ENCODE measurements around the gene COL4A5. TPM values are rescaled to one million over a fixed set of nuclear protein-coding genes. Genes with fewer than 3 reads are reported as not detected.
"Not testable (repeated sequence)": the region's sequence is repeated elsewhere in the genome, so short reads cannot be mapped to it uniquely, and the experiment has no call there.

COL4A5 gene
- polyA plus RNA-seq, 4 donors = 1.8 to 16.6 TPM; not detected in 2

DNA sequence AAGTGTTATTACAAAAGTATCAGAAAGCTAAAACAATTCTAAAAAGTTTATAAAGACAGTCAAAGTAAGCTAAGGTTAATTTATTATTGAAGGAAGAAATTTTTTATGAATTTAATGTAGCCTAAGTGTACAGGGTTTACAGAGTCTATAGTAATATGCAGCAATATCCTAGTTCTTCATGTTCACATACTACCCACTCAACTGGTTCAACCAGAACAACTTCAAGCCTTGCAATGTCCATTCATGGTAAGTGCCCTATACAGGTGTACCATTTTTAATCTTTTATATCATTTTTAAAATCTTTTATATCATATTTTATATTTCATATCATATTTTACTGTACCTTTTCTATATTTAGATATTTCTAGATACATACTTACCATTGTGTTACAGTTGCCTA lies 34.3 kb downstream of the COL4A5 start:
- Histone ChIP-seq H3K36me3 (ENCODE audit: control insufficient read depth in 3 of 3, insufficient read depth in 2 of 3, low read depth in 1 of 3, low read length in 3 of 3) (no peaks in the 10 kb centered on the region), H3K4me1 (ENCODE audit: control insufficient read depth in 3 of 3, insufficient read depth in 2 of 3, low read depth in 1 of 3, low read length in 2 of 3) (no peaks in the 10 kb centered on the region), H3K4me3 (ENCODE audit: low read depth in 1 of 3, low read length in 3 of 3) (no peak overlapping the region), H3K9me3 (ENCODE audit: control insufficient read depth in 2 of 2, insufficient read depth in 1 of 2, low read depth in 1 of 2, low read length in 1 of 2) (no peaks in the 10 kb centered on the region), H3K27me3 (ENCODE audit: control insufficient read depth in 3 of 3, insufficient read depth in 3 of 3, low read length in 3 of 3) (no peaks in the 10 kb centered on the region), H3K27ac (ENCODE audit: low read depth in 1 of 3, low read length in 2 of 3) (no peak overlapping the region)
- FAIRE-seq (peak; percentile 15), DNase-seq (no peak)

DNA sequence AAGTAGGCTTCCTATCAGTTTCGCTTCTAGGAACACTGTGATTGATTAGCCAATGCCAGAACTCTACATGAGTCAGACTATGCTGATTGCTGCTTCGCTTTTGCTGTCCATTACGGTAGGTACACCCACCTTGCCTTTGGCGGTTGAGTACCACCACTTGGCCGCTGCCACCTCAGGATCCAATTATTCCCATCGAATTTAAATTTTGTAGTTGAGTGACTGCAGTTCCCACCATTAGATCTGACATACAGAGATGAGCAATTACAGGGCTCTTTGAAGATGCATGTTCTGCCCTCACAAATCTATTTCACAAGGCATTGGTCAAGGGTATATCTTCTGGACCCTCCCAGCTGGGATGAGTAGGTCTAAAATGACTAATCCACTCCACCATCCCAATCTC lies 41.9 kb downstream of the COL4A5 start:
- DNase-seq, FAIRE-seq: not testable (repeated sequence)
- WGBS, 3 donors = 73 to 95% (median 88%) methylated on average over 6 of the region's 6 CpGs

DNA sequence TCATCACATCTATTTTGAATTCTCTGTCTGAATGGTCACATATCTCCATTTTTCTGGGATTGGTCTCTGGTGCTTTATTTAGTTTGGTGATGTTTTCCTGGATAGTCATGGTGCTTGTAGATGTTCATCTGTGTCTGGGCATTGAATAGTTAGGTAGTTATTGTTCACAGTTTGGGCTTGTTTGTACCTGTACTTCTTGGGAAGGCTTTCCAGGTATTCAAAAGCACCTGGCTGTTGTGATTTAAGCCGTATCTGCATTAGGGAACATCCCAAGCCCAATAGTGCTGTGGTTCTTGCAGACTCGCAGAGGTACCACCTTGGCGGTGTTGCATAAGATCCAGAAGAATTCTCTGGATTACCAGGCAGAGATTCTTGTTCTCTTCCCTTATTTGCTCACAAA lies 44.6 kb downstream of the COL4A5 start:
- no peaks in the 10 kb centered on the region for H3K9me3 ChIP-seq (ENCODE audit: control insufficient read depth in 2 of 2, insufficient read depth in 1 of 2, low read depth in 1 of 2, low read length in 1 of 2)
- no peak for DNase-seq
- WGBS, 3 donors = 68 to 94% (median 78%) methylated on average over 3 of the region's 3 CpGs
- no peak for FAIRE-seq
- no peak overlapping the region for H3K27ac ChIP-seq (ENCODE audit: low read depth in 1 of 3, low read length in 2 of 3)
- H3K4me1 ChIP-seq (ENCODE audit: control insufficient read depth in 3 of 3, insufficient read depth in 2 of 3, low read depth in 1 of 3, low read length in 2 of 3) = no peaks in the 10 kb centered on the region
- no peaks in the 10 kb centered on the region for H3K36me3 ChIP-seq (ENCODE audit: control insufficient read depth in 3 of 3, insufficient read depth in 2 of 3, low read depth in 1 of 3, low read length in 3 of 3)
- no peak overlapping the region for H3K4me3 ChIP-seq (ENCODE audit: low read depth in 1 of 3, low read length in 3 of 3)
- no peaks in the 10 kb centered on the region for H3K27me3 ChIP-seq (ENCODE audit: control insufficient read depth in 3 of 3, insufficient read depth in 3 of 3, low read length in 3 of 3)

More for the DNA sequence above, 41.9 kb downstream of the COL4A5 start:
- not testable (repeated sequence) for H3K9me3 ChIP-seq (ENCODE audit: control insufficient read depth in 2 of 2, insufficient read depth in 1 of 2, low read depth in 1 of 2, low read length in 1 of 2); H3K27me3 ChIP-seq (ENCODE audit: control insufficient read depth in 3 of 3, insufficient read depth in 3 of 3, low read length in 3 of 3); H3K36me3 ChIP-seq (ENCODE audit: control insufficient read depth in 3 of 3, insufficient read depth in 2 of 3, low read depth in 1 of 3, low read length in 3 of 3); H3K4me1 ChIP-seq (ENCODE audit: control insufficient read depth in 3 of 3, insufficient read depth in 2 of 3, low read depth in 1 of 3, low read length in 2 of 3); H3K4me3 ChIP-seq (ENCODE audit: low read depth in 1 of 3, low read length in 3 of 3); H3K27ac ChIP-seq (ENCODE audit: low read depth in 1 of 3, low read length in 2 of 3)

GRCh38 chrX:108485960-108486359 lies 46.3 kb downstream of the COL4A5 start:
- no peak overlapping the region for H3K27ac ChIP-seq (ENCODE audit: low read depth in 1 of 3, low read length in 2 of 3)
- no peaks in the 10 kb centered on the region for H3K36me3 ChIP-seq (ENCODE audit: control insufficient read depth in 3 of 3, insufficient read depth in 2 of 3, low read depth in 1 of 3, low read length in 3 of 3)
- H3K27me3 ChIP-seq (ENCODE audit: control insufficient read depth in 3 of 3, insufficient read depth in 3 of 3, low read length in 3 of 3) = no peaks in the 10 kb centered on the region
- 73 to 94% (median 83%) methylated on average over 2 of the region's 2 CpGs for WGBS, 3 donors
- H3K4me3 ChIP-seq (ENCODE audit: low read depth in 1 of 3, low read length in 3 of 3) = no peak overlapping the region
- FAIRE-seq (no peak), DNase-seq (no peak)
- H3K4me1 ChIP-seq (ENCODE audit: control insufficient read depth in 3 of 3, insufficient read depth in 2 of 3, low read depth in 1 of 3, low read length in 2 of 3) = no peaks in the 10 kb centered on the region
- H3K9me3 ChIP-seq (ENCODE audit: control insufficient read depth in 2 of 2, insufficient read depth in 1 of 2, low read depth in 1 of 2, low read length in 1 of 2) = no peaks in the 10 kb centered on the region

- Histone ChIP-seq H3K4me3 (ENCODE audit: low read depth in 1 of 3, low read length in 3 of 3) (no peak overlapping the region), H3K27me3 (ENCODE audit: control insufficient read depth in 3 of 3, insufficient read depth in 3 of 3, low read length in 3 of 3) (no peaks in the 10 kb centered on the region), H3K9me3 (ENCODE audit: control insufficient read depth in 2 of 2, insufficient read depth in 1 of 2, low read depth in 1 of 2, low read length in 1 of 2) (no peaks in the 10 kb centered on the region), H3K27ac (ENCODE audit: low read depth in 1 of 3, low read length in 2 of 3) (no peak overlapping the region), H3K4me1 (ENCODE audit: control insufficient read depth in 3 of 3, insufficient read depth in 2 of 3, low read depth in 1 of 3, low read length in 2 of 3) (no peaks in the 10 kb centered on the region), H3K36me3 (ENCODE audit: control insufficient read depth in 3 of 3, insufficient read depth in 2 of 3, low read depth in 1 of 3, low read length in 3 of 3) (no peaks in the 10 kb centered on the region)
- DNase-seq (no peak), FAIRE-seq (no peak)
- 60 to 84% (median 61%) methylated on average over 3 of the region's 3 CpGs for WGBS, 3 donors
Measured at GRCh38 chrX:108494406-108495090, 54.9 kb downstream of the COL4A5 start.

- WGBS, 3 donors = 87 to 100% (median 96%) methylated on average over 1 of the region's 1 CpG
- no peak overlapping the region for H3K4me3 ChIP-seq (ENCODE audit: low read depth in 1 of 3, low read length in 3 of 3)
- H3K27ac ChIP-seq (ENCODE audit: low read depth in 1 of 3, low read length in 2 of 3) = no peak overlapping the region
- no peaks in the 10 kb centered on the region for H3K36me3 ChIP-seq (ENCODE audit: control insufficient read depth in 3 of 3, insufficient read depth in 2 of 3, low read depth in 1 of 3, low read length in 3 of 3)
- DNase-seq (no peak), FAIRE-seq (no peak)
- H3K27me3 ChIP-seq (ENCODE audit: control insufficient read depth in 3 of 3, insufficient read depth in 3 of 3, low read length in 3 of 3) = no peaks in the 10 kb centered on the region
- no peaks in the 10 kb centered on the region for H3K4me1 ChIP-seq (ENCODE audit: control insufficient read depth in 3 of 3, insufficient read depth in 2 of 3, low read depth in 1 of 3, low read length in 2 of 3)
- H3K9me3 ChIP-seq (ENCODE audit: control insufficient read depth in 2 of 2, insufficient read depth in 1 of 2, low read depth in 1 of 2, low read length in 1 of 2) = no peaks in the 10 kb centered on the region
Measured at GRCh38 chrX:108511721-108512120, 72.1 kb downstream of the COL4A5 start.

DNA sequence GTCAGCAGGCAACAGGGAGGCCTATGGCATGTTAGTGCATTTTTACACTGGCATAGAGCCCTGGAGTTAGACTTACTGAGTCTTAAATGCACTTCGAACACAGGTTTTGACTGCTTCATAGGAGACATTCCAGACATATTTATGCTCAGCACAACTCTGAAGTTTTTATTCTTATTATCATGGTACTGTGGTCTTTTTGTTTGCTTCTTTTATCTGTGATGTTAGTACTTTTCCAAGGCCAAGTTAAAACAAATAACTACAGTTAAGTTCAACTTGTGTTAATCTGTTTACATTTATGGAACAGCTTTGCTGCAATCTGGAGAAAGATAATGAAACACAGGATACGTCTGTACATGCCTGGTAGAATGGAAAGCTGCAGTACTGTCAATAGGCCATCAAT lies 76.5 kb downstream of the COL4A5 start:
- H3K4me3 ChIP-seq (ENCODE audit: low read depth in 1 of 3, low read length in 3 of 3) = no peak overlapping the region
- no peaks in the 10 kb centered on the region for H3K9me3 ChIP-seq (ENCODE audit: control insufficient read depth in 2 of 2, insufficient read depth in 1 of 2, low read depth in 1 of 2, low read length in 1 of 2)
- no peaks in the 10 kb centered on the region for H3K36me3 ChIP-seq (ENCODE audit: control insufficient read depth in 3 of 3, insufficient read depth in 2 of 3, low read depth in 1 of 3, low read length in 3 of 3)
- 17 to 52% (median 34%) methylated on average over 2 of the region's 2 CpGs for WGBS, 3 donors
- no peak for DNase-seq
- no peak overlapping the region for H3K27ac ChIP-seq (ENCODE audit: low read depth in 1 of 3, low read length in 2 of 3)
- FAIRE-seq = no peak
- H3K4me1 ChIP-seq (ENCODE audit: control insufficient read depth in 3 of 3, insufficient read depth in 2 of 3, low read depth in 1 of 3, low read length in 2 of 3) = no peaks in the 10 kb centered on the region
- H3K27me3 ChIP-seq (ENCODE audit: control insufficient read depth in 3 of 3, insufficient read depth in 3 of 3, low read length in 3 of 3) = no peaks in the 10 kb centered on the region

DNA sequence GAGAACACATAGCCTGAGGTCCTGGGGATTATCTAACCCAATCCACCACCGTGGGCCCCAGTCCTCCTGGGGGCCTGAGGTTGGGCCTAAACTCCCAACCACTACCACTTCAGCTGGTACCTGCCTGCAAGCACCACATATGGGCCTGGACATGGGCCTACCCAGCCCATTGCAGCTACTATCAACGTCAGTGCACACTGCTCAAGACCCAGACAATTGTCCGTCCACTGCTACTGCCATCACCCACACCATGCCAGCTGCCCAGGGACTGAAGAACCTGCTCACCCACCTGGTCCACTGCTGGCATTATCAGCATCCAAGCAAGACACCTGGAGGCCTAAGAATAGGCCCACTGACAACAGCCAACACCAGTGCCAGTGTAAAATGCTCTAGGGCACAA lies 88.1 kb downstream of the COL4A5 start:
- Histone ChIP-seq H3K27ac (ENCODE audit: low read depth in 1 of 3, low read length in 2 of 3) (no peak overlapping the region), H3K4me1 (ENCODE audit: control insufficient read depth in 3 of 3, insufficient read depth in 2 of 3, low read depth in 1 of 3, low read length in 2 of 3) (no peaks in the 10 kb centered on the region), H3K9me3 (ENCODE audit: control insufficient read depth in 2 of 2, insufficient read depth in 1 of 2, low read depth in 1 of 2, low read length in 1 of 2) (peaks cover 0 to 4% of the 10 kb centered on the region in 2 donors), H3K36me3 (ENCODE audit: control insufficient read depth in 3 of 3, insufficient read depth in 2 of 3, low read depth in 1 of 3, low read length in 3 of 3) (peaks cover 0 to 3% (median 0%) of the 10 kb centered on the region in 3 donors), H3K4me3 (ENCODE audit: low read depth in 1 of 3, low read length in 3 of 3) (no peak overlapping the region), H3K27me3 (ENCODE audit: control insufficient read depth in 3 of 3, insufficient read depth in 3 of 3, low read length in 3 of 3) (no peaks in the 10 kb centered on the region)
- 71 to 85% (median 77%) methylated on average over 3 of the region's 3 CpGs for WGBS, 3 donors
- DNase-seq = no peak
- no peak for FAIRE-seq

- Histone ChIP-seq H3K27me3 (ENCODE audit: control insufficient read depth in 3 of 3, insufficient read depth in 3 of 3, low read length in 3 of 3) (no peaks in the 10 kb centered on the region), H3K27ac (ENCODE audit: low read depth in 1 of 3, low read length in 2 of 3) (no peak overlapping the region), H3K4me1 (ENCODE audit: control insufficient read depth in 3 of 3, insufficient read depth in 2 of 3, low read depth in 1 of 3, low read length in 2 of 3) (no peaks in the 10 kb centered on the region), H3K4me3 (ENCODE audit: low read depth in 1 of 3, low read length in 3 of 3) (no peak overlapping the region), H3K9me3 (ENCODE audit: control insufficient read depth in 2 of 2, insufficient read depth in 1 of 2, low read depth in 1 of 2, low read length in 1 of 2) (no peaks in the 10 kb centered on the region), H3K36me3 (ENCODE audit: control insufficient read depth in 3 of 3, insufficient read depth in 2 of 3, low read depth in 1 of 3, low read length in 3 of 3) (no peaks in the 10 kb centered on the region)
- DNase-seq = peak; percentile 19 to 22
- FAIRE-seq = no peak
- 7 to 31% (median 7%) methylated on average over 2 of the region's 2 CpGs for WGBS, 3 donors
Measured at GRCh38 chrX:108537005-108537404, 97.4 kb downstream of the COL4A5 start.

All from small intestine (tissue), 7 donors.